Measurements from ENCODE around the gene BCL2L12.

- TF ChIP-seq KLF16 (tag by site-specific recombination; IDR thresholded peaks at IDR 0.05) (no peak), ZNF24 (tag by site-specific recombination; IDR thresholded peaks at IDR 0.05) (no peak), ZNF76 (tag by site-specific recombination; IDR thresholded peaks at IDR 0.05; ENCODE audit: borderline replicate concordance, low read depth) (no peak), ZNF146 (tag by site-specific recombination; IDR thresholded peaks at IDR 0.05) (no peak), ZBTB7A (tag by site-specific recombination; IDR thresholded peaks at IDR 0.05; ENCODE audit: low read depth) (no peak), ZNF514 (tag by site-specific recombination; IDR thresholded peaks at IDR 0.05) (no peak), ZBTB20 (tag by site-specific recombination; IDR thresholded peaks at IDR 0.05) (no peak), PBX3 (CRISPR knock-in tag; IDR thresholded peaks at IDR 0.05) (no peak)
- TF ChIP-seq, protein P1, sequence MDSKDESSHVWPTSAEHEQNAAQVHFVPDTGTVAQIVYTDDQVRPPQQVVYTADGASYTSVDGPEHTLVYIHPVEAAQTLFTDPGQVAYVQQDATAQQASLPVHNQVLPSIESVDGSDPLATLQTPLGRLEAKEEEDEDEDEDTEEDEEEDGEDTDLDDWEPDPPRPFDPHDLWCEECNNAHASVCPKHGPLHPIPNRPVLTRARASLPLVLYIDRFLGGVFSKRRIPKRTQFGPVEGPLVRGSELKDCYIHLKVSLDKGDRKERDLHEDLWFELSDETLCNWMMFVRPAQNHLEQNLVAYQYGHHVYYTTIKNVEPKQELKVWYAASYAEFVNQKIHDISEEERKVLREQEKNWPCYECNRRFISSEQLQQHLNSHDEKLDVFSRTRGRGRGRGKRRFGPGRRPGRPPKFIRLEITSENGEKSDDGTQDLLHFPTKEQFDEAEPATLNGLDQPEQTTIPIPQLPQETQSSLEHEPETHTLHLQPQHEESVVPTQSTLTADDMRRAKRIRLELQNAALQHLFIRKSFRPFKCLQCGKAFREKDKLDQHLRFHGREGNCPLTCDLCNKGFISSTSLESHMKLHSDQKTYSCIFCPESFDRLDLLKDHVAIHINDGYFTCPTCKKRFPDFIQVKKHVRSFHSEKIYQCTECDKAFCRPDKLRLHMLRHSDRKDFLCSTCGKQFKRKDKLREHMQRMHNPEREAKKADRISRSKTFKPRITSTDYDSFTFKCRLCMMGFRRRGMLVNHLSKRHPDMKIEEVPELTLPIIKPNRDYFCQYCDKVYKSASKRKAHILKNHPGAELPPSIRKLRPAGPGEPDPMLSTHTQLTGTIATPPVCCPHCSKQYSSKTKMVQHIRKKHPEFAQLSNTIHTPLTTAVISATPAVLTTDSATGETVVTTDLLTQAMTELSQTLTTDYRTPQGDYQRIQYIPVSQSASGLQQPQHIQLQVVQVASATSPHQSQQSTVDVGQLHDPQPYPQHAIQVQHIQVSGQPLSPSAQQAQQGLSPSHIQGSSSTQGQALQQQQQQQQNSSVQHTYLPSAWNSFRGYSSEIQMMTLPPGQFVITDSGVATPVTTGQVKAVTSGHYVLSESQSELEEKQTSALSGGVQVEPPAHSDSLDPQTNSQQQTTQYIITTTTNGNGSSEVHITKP (tag by site-specific recombination; IDR thresholded peaks at IDR 0.05): peak; percentile 39
- TF ChIP-seq, protein P2, sequence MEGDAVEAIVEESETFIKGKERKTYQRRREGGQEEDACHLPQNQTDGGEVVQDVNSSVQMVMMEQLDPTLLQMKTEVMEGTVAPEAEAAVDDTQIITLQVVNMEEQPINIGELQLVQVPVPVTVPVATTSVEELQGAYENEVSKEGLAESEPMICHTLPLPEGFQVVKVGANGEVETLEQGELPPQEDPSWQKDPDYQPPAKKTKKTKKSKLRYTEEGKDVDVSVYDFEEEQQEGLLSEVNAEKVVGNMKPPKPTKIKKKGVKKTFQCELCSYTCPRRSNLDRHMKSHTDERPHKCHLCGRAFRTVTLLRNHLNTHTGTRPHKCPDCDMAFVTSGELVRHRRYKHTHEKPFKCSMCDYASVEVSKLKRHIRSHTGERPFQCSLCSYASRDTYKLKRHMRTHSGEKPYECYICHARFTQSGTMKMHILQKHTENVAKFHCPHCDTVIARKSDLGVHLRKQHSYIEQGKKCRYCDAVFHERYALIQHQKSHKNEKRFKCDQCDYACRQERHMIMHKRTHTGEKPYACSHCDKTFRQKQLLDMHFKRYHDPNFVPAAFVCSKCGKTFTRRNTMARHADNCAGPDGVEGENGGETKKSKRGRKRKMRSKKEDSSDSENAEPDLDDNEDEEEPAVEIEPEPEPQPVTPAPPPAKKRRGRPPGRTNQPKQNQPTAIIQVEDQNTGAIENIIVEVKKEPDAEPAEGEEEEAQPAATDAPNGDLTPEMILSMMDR (tag by site-specific recombination; IDR thresholded peaks at IDR 0.05): no peak
Measured at GRCh38 chr19:49687566-49688316, 22.0 kb downstream of the BCL2L12 start.
